Motor neuron (in vitro differentiated cells): ENCODE data around the gene CMPK2. TPM values are rescaled to one million over a fixed set of nuclear protein-coding genes. Genes with fewer than 3 reads are reported as not detected.

ENCODE experiments used
- ATAC-seq, 8 experiments: fragments of 200-7000 bp; cut with Tn5 transposase; replicated peaks in 6 of 8; 2 replicates each; pipeline ENCODE4 v1.8.0; 2021; ENCODE audit warnings: mild to moderate bottlenecking in 8 of 8, moderate library complexity in 8 of 8
- H3K27ac ChIP-seq, 2 donors: fragments of 250-450 bp; sonication (Bioruptor Pico); 2 replicates each; pipeline ENCODE4 v1.9.0; 2021; ENCODE audit warnings: antibody characterized with exemption in 2 of 2, mild to moderate bottlenecking in 2 of 2, moderate library complexity in 1 of 2
- H3K4me1 ChIP-seq, 2 donors: fragments of 250-450 bp; sonication (Bioruptor Pico); replicated peaks in 1 of 2; 2 replicates each; pipeline ENCODE4 v1.6.1; 2021; ENCODE audit warnings: antibody characterized with exemption in 2 of 2, mild to moderate bottlenecking in 2 of 2, moderate library complexity in 1 of 2
- H3K4me3 ChIP-seq, 5 donors: fragments of 250-450 bp; sonication (Bioruptor Pico); 2 replicates each; pipeline ENCODE4 v1.9.0; 2021; ENCODE audit warnings: antibody characterized with exemption in 5 of 5, mild to moderate bottlenecking in 5 of 5, moderate library complexity in 4 of 5
- WGBS, 10 experiments: fragments of 450-650 bp; shearing (Covaris generic); methylation state at CpG; one replicate each; pipeline ENCODE4 v1.0.0; 2022; 5-methylcytosine and 5-hydroxymethylcytosine counted together
- in situ Hi-C, 9 experiments: fragments of 400-800 bp; cut with MboI; loops; one replicate each; pipeline ENCODE4 v1.15.0; 2021; ENCODE audit warnings: low sequenced_read_pairs in 9 of 9, low pct_unique_long_range_greater_than_20kb in 2 of 9; ENCODE audit not compliant: unreplicated experiment in 9 of 9
- total RNA-seq, 8 experiments: library from RNA; unstranded; fragments of 300-600 nt; gene quantifications; 2 replicates each; pipeline versions ENCODE4 v1.2.3 to v1.2.4, GENCODE V29; 2022

CMPK2 gene
- total RNA-seq, 8 experiments from 2014 or later, result 0.38 to 6.7 (median 1.3) TPM

GRCh38 chr2:6828299-6828584 lies 37.5 kb downstream of the CMPK2 start:
- peaks cover 8 to 16% of the 10 kb centered on the region in 2 donors for H3K4me1 ChIP-seq
- H3K4me3 ChIP-seq, result no peak overlapping the region
- in situ Hi-C loops, result no loop called here
- no peak overlapping the region for H3K27ac ChIP-seq
- peak in 7 of 8 experiments; percentile 42 to 65 (median 54) for ATAC-seq
- 0 to 32% (median 8%) methylated on average over 2 of the region's 2 CpGs; no CpG with 5 or more reads in 1 of the 10 experiments for WGBS, 10 experiments

- no peak overlapping the region for H3K27ac ChIP-seq
- 2 to 43% (median 26%) methylated on average over 1 to 5 of the region's 5 CpGs for WGBS, 10 experiments
- H3K4me1 ChIP-seq, result peaks cover 8 to 18% of the 10 kb centered on the region in 2 donors
- no peak overlapping the region for H3K4me3 ChIP-seq
- ATAC-seq, result peak; percentile 22 to 91 (median 60)
- in situ Hi-C loops, result no loop called here
These were observed 38.0 kb downstream of the CMPK2 start for GRCh38 chr2:6827566-6828298.

- ATAC-seq, result peak in 4 of 8 experiments; percentile 28 to 81 (median 56)
- H3K4me3 ChIP-seq, result no peak overlapping the region
- H3K4me1 ChIP-seq, result peaks cover 8 to 28% of the 10 kb centered on the region in 2 donors
- no peak overlapping the region for H3K27ac ChIP-seq
- in situ Hi-C loops, result no loop called here
- 6 to 83% (median 48%) methylated on average over 1 to 4 of the region's 4 CpGs for WGBS, 10 experiments
These were observed 39.4 kb downstream of the CMPK2 start for GRCh38 chr2:6826081-6826913.

GRCh38 chr2:6824962-6825361 lies 40.7 kb downstream of the CMPK2 start:
- H3K4me3 ChIP-seq, result no peak overlapping the region
- ATAC-seq, result peak in 2 of 8 experiments; percentile 32 to 44
- no peak overlapping the region for H3K27ac ChIP-seq
- in situ Hi-C loops, result no loop called here
- H3K4me1 ChIP-seq, result peaks cover 15 to 35% of the 10 kb centered on the region in 2 donors
- 17 to 100% (median 48%) methylated on average over 1 to 3 of the region's 3 CpGs; no CpG with 5 or more reads in 2 of the 10 experiments for WGBS, 10 experiments

GRCh38 chr2:6823111-6823510 lies 42.6 kb downstream of the CMPK2 start:
- peak in 2 of 8 experiments; percentile 43 to 69 for ATAC-seq
- no peak overlapping the region for H3K4me3 ChIP-seq
- peaks cover 15 to 44% of the 10 kb centered on the region in 2 donors for H3K4me1 ChIP-seq
- H3K27ac ChIP-seq, result peak overlapping the region in 1 of 2 donors; percentile 49
- in situ Hi-C loops, result no loop called here
- 0 to 85% (median 40%) methylated on average over 1 to 4 of the region's 5 CpGs; no CpG with 5 or more reads in 3 of the 10 experiments for WGBS, 10 experiments

GRCh38 chr2:6822406-6822805 lies 43.3 kb downstream of the CMPK2 start:
- no peak for ATAC-seq
- H3K27ac ChIP-seq, result no peak overlapping the region
- 0 to 82% (median 55%) methylated on average over 1 to 3 of the region's 3 CpGs for WGBS, 10 experiments
- no peak overlapping the region for H3K4me3 ChIP-seq
- in situ Hi-C loops, result no loop called here
- peaks cover 8 to 37% of the 10 kb centered on the region in 2 donors for H3K4me1 ChIP-seq

GRCh38 chr2:6820903-6821584 lies 44.7 kb downstream of the CMPK2 start:
- WGBS, 10 experiments, result 73 to 100% (median 86%) methylated on average over 1 to 15 of the region's 21 CpGs
- ATAC-seq, result no peak
- in situ Hi-C loops, result no loop called here
- Histone ChIP-seq H3K4me1 (peaks cover 7 to 32% of the 10 kb centered on the region in 2 donors), H3K27ac (no peak overlapping the region), H3K4me3 (no peak overlapping the region)

- 54 to 100% (median 80%) methylated on average over 1 to 4 of the region's 5 CpGs; no CpG with 5 or more reads in 1 of the 10 experiments for WGBS, 10 experiments
- H3K27ac ChIP-seq, result no peak overlapping the region
- peak in 4 of 8 experiments; percentile 9 to 56 (median 31) for ATAC-seq
- H3K4me1 ChIP-seq, result peaks cover 7 to 32% of the 10 kb centered on the region in 2 donors
- in situ Hi-C loops, result no loop called here
- no peak overlapping the region for H3K4me3 ChIP-seq
These were observed 45.5 kb downstream of the CMPK2 start for GRCh38 chr2:6820236-6820635.

GRCh38 chr2:6819668-6820067 lies 46.0 kb downstream of the CMPK2 start:
- ATAC-seq, result peak in 6 of 8 experiments; percentile 52 to 65 (median 58)

GRCh38 chr2:6818012-6818411 lies 47.7 kb downstream of the CMPK2 start:
- ATAC-seq, result peak in 3 of 8 experiments; percentile 66 to 71 (median 70)

More at GRCh38 chr2:6819668-6820067, 46.0 kb downstream of the CMPK2 start:
- in situ Hi-C loops, result no loop called here
- no peak overlapping the region for H3K27ac ChIP-seq
- WGBS, 10 experiments, result 14 to 93% (median 74%) methylated on average over 1 to 3 of the region's 3 CpGs
- no peak overlapping the region for H3K4me3 ChIP-seq
- peaks cover 7 to 32% of the 10 kb centered on the region in 2 donors for H3K4me1 ChIP-seq

GRCh38 chr2:6814869-6815268 lies 50.8 kb downstream of the CMPK2 start:
- in situ Hi-C loops, result no loop called here
- Histone ChIP-seq H3K4me3 (no peak overlapping the region), H3K4me1 (peaks cover 0 to 14% of the 10 kb centered on the region in 2 donors), H3K27ac (no peak overlapping the region)
- no peak for ATAC-seq
- WGBS, 10 experiments, result 48 to 100% (median 96%) methylated on average over 2 to 5 of the region's 5 CpGs; no CpG with 5 or more reads in 1 of the 10 experiments

More at GRCh38 chr2:6818012-6818411, 47.7 kb downstream of the CMPK2 start:
- Histone ChIP-seq H3K27ac (peak overlapping the region in 1 of 2 donors; percentile 42), H3K4me1 (peaks cover 7 to 28% of the 10 kb centered on the region in 2 donors), H3K4me3 (no peak overlapping the region)
- in situ Hi-C loops, result no loop called here
- WGBS, 10 experiments, result 33 to 92% (median 56%) methylated on average over 1 to 5 of the region's 5 CpGs; no CpG with 5 or more reads in 2 of the 10 experiments

GRCh38 chr2:6814312-6814711 lies 51.4 kb downstream of the CMPK2 start:
- 20 to 100% (median 85%) methylated on average over 1 to 10 of the region's 10 CpGs for WGBS, 10 experiments
- Histone ChIP-seq H3K27ac (no peak overlapping the region), H3K4me3 (no peak overlapping the region), H3K4me1 (peaks cover 0 to 8% of the 10 kb centered on the region in 2 donors)
- in situ Hi-C loops, result no loop called here
- ATAC-seq, result no peak
